Chondrocyte (in vitro differentiated cells): ENCODE data around the gene PKLR. TPM values are rescaled to one million over a fixed set of nuclear protein-coding genes. Genes with fewer than 3 reads are reported as not detected.
"Not testable (repeated sequence)": the region's sequence is repeated elsewhere in the genome, so short reads cannot be mapped to it uniquely, and the experiment has no call there.

Source experiments
- DNase-seq: peaks from one replicate; pipeline ENCODE4 v3.0.0; 2021; ENCODE audit warnings: mixed read lengths, low spot score
- H3K27ac Mint-ChIP-seq: one replicate; pipeline ENCODE4 v1.8.0; 2021; ENCODE audit warnings: mild to moderate bottlenecking, moderate library complexity, mixed read lengths; ENCODE audit not compliant: unreplicated experiment
- H3K27me3 Mint-ChIP-seq: 2 replicates; pipeline ENCODE4 v1.8.0; 2021; ENCODE audit warnings: low read depth, mixed read lengths
- H3K36me3 Mint-ChIP-seq: 2 replicates; pipeline ENCODE4 v1.8.0; 2021; ENCODE audit warnings: low read depth, mixed read lengths
- H3K4me1 Mint-ChIP-seq: 2 replicates; pipeline ENCODE4 v1.8.0; 2021; ENCODE audit warnings: low read depth, mild to moderate bottlenecking, mixed read lengths
- H3K4me3 Mint-ChIP-seq: one replicate; pipeline ENCODE4 v1.8.0; 2021; ENCODE audit warnings: mild to moderate bottlenecking, moderate library complexity, mixed read lengths; ENCODE audit not compliant: unreplicated experiment
- H3K9me3 Mint-ChIP-seq: 2 replicates; pipeline ENCODE4 v1.8.0; 2021; ENCODE audit warnings: low read depth, mixed read lengths
- total RNA-seq: library from RNA; stranded (reverse); gene quantifications from 3 replicates; pipeline ENCODE4 v1.2.1, GENCODE V29; 2021
- TF ChIP-seq, protein P1 (sequence below): fragments of 200-600 bp; sonication (generic); IDR thresholded peaks from 2 replicates; pipeline ENCODE4 v1.5.0; 2021; ENCODE audit warnings: antibody characterized with exemption, mild to moderate bottlenecking, moderate library complexity

Gene PKLR
- total RNA-seq, 1 donor from 2014 or later = not detected

DNA sequence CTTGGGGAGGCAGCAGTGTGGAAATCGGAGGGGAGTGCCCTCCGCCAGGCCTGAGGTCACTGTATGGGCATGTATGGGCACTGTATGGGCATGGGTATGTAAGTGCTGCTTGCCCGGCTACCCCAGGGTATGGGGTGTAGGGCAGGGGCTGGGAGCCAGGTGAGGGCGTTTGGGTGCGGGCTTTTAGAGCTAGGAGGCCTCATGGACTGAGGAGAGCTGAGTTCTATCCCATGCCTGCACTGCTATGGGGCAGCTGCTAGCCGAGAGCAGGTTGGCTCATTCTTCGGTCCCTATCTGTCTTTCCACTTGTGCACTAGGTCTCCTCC is 5.3 kb downstream of the PKLR start:
- Mint-ChIP-seq H3K36me3 (no peaks in the 10 kb centered on the region), H3K4me1 (no peaks in the 10 kb centered on the region), H3K9me3 (no peaks in the 10 kb centered on the region), H3K4me3 (no peak overlapping the region), H3K27me3 (peaks cover 4% of the 10 kb centered on the region), H3K27ac (no peak overlapping the region)
- TF ChIP-seq, protein P1, sequence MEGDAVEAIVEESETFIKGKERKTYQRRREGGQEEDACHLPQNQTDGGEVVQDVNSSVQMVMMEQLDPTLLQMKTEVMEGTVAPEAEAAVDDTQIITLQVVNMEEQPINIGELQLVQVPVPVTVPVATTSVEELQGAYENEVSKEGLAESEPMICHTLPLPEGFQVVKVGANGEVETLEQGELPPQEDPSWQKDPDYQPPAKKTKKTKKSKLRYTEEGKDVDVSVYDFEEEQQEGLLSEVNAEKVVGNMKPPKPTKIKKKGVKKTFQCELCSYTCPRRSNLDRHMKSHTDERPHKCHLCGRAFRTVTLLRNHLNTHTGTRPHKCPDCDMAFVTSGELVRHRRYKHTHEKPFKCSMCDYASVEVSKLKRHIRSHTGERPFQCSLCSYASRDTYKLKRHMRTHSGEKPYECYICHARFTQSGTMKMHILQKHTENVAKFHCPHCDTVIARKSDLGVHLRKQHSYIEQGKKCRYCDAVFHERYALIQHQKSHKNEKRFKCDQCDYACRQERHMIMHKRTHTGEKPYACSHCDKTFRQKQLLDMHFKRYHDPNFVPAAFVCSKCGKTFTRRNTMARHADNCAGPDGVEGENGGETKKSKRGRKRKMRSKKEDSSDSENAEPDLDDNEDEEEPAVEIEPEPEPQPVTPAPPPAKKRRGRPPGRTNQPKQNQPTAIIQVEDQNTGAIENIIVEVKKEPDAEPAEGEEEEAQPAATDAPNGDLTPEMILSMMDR = no peak
- no peak for DNase-seq

GRCh38 chr1:155295183-155295941 is 5.9 kb downstream of the PKLR start:
- Mint-ChIP-seq H3K27me3 (peaks cover 4% of the 10 kb centered on the region), H3K4me3 (no peak overlapping the region), H3K36me3 (no peaks in the 10 kb centered on the region), H3K27ac (no peak overlapping the region), H3K4me1 (no peaks in the 10 kb centered on the region), H3K9me3 (no peaks in the 10 kb centered on the region)
- TF ChIP-seq, protein P1 = no peak
- DNase-seq = no peak

DNA sequence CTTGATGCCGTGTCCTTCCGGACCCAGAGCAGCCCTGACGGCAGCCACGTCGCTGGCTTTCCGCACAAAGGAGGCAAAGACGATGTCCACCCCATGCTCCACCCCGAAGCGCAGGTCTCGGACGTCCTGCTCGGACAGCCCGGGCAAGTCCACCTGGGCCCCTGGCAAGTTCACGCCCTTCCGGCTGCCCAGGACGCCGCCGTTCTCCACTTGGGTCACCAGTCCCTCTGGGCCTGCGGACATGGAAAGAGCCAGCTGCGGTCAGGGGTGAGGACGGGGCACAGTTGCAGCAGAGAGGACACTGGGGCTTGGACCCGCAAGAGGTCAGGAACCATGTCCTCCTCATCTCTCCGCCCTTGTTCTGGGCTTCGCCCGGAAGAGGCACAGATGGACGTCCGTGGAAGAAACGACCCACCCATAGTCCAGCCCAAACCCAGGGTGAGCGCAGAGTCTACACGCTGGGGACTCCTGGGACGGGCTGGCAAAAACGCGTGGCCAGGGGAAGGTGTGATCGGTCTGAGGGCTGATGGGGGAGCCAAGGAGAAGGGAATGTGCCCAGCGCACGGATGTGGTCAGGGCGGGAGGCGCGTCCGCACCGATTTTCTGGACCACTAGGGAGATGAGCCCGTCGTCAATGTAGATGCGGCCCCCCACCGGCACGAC is 6.6 kb downstream of the PKLR start:
- Mint-ChIP-seq H3K27ac (no peak overlapping the region), H3K4me3 (no peak overlapping the region), H3K9me3 (no peaks in the 10 kb centered on the region), H3K27me3 (peaks cover 4% of the 10 kb centered on the region), H3K4me1 (no peaks in the 10 kb centered on the region), H3K36me3 (no peaks in the 10 kb centered on the region)
- TF ChIP-seq, protein P1 = no peak
- DNase-seq = no peak

DNA sequence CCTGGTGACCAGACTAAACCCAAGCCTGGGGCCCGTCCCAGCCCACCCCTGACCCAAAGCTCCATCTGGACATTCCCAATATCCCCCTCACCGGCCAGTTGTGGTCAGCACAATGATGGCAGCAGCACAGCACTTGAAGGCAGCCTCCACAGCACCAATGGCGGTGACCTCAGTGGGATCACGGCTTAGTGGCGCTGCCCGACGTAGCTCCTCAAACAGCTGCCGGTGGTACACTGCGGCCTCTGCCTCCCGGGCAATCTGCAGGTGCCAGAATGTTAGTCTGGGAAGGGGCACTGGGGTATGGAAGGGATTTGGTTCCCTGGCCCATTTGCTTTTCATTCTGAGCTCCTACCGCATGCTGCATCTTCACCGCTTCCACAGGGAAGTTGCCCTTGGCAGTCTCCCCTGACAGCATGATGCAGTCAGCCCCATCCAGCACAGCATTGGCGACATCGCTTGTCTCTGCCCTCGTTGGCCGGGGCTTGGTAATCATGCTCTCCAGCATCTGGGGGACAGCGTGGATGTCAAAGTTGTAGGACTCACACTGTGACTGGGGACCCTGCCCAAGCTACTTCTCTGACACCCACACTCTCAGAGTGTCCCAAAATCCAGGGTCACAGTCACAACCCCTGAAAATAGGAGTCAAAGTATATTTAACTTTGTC is 8.0 kb downstream of the PKLR start:
- peaks cover 4% of the 10 kb centered on the region for H3K27me3 Mint-ChIP-seq
- TF ChIP-seq, protein P1 = no peak

GRCh38 chr1:155291006-155291405 is 10.2 kb downstream of the PKLR start:
- H3K27ac Mint-ChIP-seq, H3K36me3 Mint-ChIP-seq, H3K9me3 Mint-ChIP-seq, H3K4me3 Mint-ChIP-seq, DNase-seq, H3K4me1 Mint-ChIP-seq, H3K27me3 Mint-ChIP-seq: not testable (repeated sequence)

More for the DNA sequence above, 8.0 kb downstream of the PKLR start:
- Mint-ChIP-seq H3K27ac (no peak overlapping the region), H3K9me3 (no peaks in the 10 kb centered on the region), H3K36me3 (no peaks in the 10 kb centered on the region), H3K4me1 (no peaks in the 10 kb centered on the region), H3K4me3 (no peak overlapping the region)
- no peak for DNase-seq
